MCF 10A (cell line): ENCODE data around the gene CRACDL. TPM values are rescaled to one million over a fixed set of nuclear protein-coding genes. Genes with fewer than 3 reads are reported as not detected.

Experiments
- BruUV-seq: library from RNA; stranded (reverse); fragments of 400-500 nt; replicated peaks from 2 replicates; lab custom pipeline; 2021; lab: Mats Ljungman, UMichigan
- CTCF ChIA-PET: fragments of 300-600 bp; sonication (Branson Sonifier 250); formaldehyde crosslinking; extraction: SDS; loops from one replicate; lab custom pipeline; 2021; ENCODE audit warnings: antibody characterized with exemption, inconsistent platforms; lab: Yijun Ruan, JAX
- POLR2A ChIA-PET: fragments of 300-600, 350-650 bp; sonication (Branson Sonifier 250); formaldehyde crosslinking; extraction: SDS; loops from one replicate; lab custom pipeline; 2020; ENCODE audit warnings: antibody characterized with exemption, inconsistent platforms; lab: Yijun Ruan, JAX
- DNase-seq: peaks from one replicate; pipeline ENCODE4 v3.0.0-alpha.2; 2018; ENCODE audit not compliant: unreplicated experiment
- H3K27ac Mint-ChIP-seq: one replicate; pipeline ENCODE4 v1.8.0; 2022; ENCODE audit warnings: mild to moderate bottlenecking, low read depth, mixed read lengths; ENCODE audit not compliant: unreplicated experiment
- H3K27me3 Mint-ChIP-seq: one replicate; pipeline ENCODE4 v1.8.0; 2022; ENCODE audit warnings: mixed read lengths; ENCODE audit not compliant: insufficient read depth, unreplicated experiment
- H3K36me3 Mint-ChIP-seq: one replicate; pipeline ENCODE4 v1.8.0; 2022; ENCODE audit warnings: mild to moderate bottlenecking, moderate library complexity, mixed read lengths; ENCODE audit not compliant: insufficient read depth, unreplicated experiment
- H3K4me1 Mint-ChIP-seq: one replicate; pipeline ENCODE4 v1.8.0; 2022; ENCODE audit warnings: mixed read lengths; ENCODE audit not compliant: insufficient read depth, unreplicated experiment
- H3K4me3 Mint-ChIP-seq: one replicate; pipeline ENCODE4 v1.8.0; 2022; ENCODE audit warnings: mild to moderate bottlenecking, moderate library complexity, mixed read lengths; ENCODE audit not compliant: unreplicated experiment
- H3K9me3 Mint-ChIP-seq: one replicate; pipeline ENCODE4 v1.8.0; 2022; ENCODE audit warnings: mixed read lengths; ENCODE audit not compliant: unreplicated experiment
- CTCF ChIP-seq: fragments of 200-600 bp; IDR thresholded peaks from one replicate; pipeline ENCODE4 v1.8.0; 2022; ENCODE audit warnings: antibody characterized with exemption, mild to moderate bottlenecking; ENCODE audit not compliant: unreplicated experiment
- intact Hi-C: fragments of 100-400 bp; cut with micrococcal nuclease; formaldehyde crosslinking; loops from 2 replicates; pipeline ENCODE4 v1.14.1; 2022
- total RNA-seq: library from RNA; stranded (reverse); gene quantifications from 2 replicates; pipeline ENCODE4 v1.2.3, GENCODE V29; 2022

The CRACDL gene
- total RNA-seq, 1 experiment from 2014 or later: 12.9 TPM

GRCh38 chr2:98773907-98774306 lies 162.1 kb downstream of the CRACDL start:
- Mint-ChIP-seq H3K36me3 (no peaks in the 10 kb centered on the region), H3K4me3 (no peak overlapping the region), H3K9me3 (no peaks in the 10 kb centered on the region), H3K27ac (no peak overlapping the region), H3K4me1 (peaks cover 20% of the 10 kb centered on the region), H3K27me3 (peaks cover 24% of the 10 kb centered on the region)
- ChIA-PET POLR2A (no interaction called here), CTCF (no interaction called here)
- BruUV-seq: no TSS peak
- intact Hi-C loops: no loop called here
- TF ChIP-seq CTCF: no peak
- DNase-seq: no peak

- Mint-ChIP-seq H3K36me3 (no peaks in the 10 kb centered on the region), H3K27ac (no peak overlapping the region), H3K4me1 (peaks cover 26% of the 10 kb centered on the region), H3K9me3 (no peaks in the 10 kb centered on the region), H3K4me3 (no peak overlapping the region), H3K27me3 (peaks cover 24% of the 10 kb centered on the region)
- no peak for DNase-seq
- intact Hi-C loops: no loop called here
- CTCF ChIA-PET: interaction anchor here (0.9 kb wide), 1 partner anchor 22 kb away, joined by 3 read pairs; no protein-coding TSS in a partner anchor
- BruUV-seq: no TSS peak
- POLR2A ChIA-PET: no interaction called here
- TF ChIP-seq CTCF: no peak
Measured at GRCh38 chr2:98773169-98773568, 162.9 kb downstream of the CRACDL start.

- CTCF ChIA-PET: interaction anchor here (0.9 kb wide), 1 partner anchor 22 kb away, joined by 3 read pairs; no protein-coding TSS in a partner anchor
Measured at GRCh38 chr2:98772536-98772935, 163.5 kb downstream of the CRACDL start.

More at GRCh38 chr2:98772536-98772935, 163.5 kb downstream of the CRACDL start:
- Mint-ChIP-seq H3K27me3 (peaks cover 24% of the 10 kb centered on the region), H3K9me3 (no peaks in the 10 kb centered on the region), H3K27ac (no peak overlapping the region), H3K4me3 (no peak overlapping the region), H3K4me1 (peaks cover 26% of the 10 kb centered on the region), H3K36me3 (no peaks in the 10 kb centered on the region)
- intact Hi-C loops: no loop called here
- POLR2A ChIA-PET: no interaction called here
- peak; percentile 29 for DNase-seq
- no peak for TF ChIP-seq CTCF
- no TSS peak for BruUV-seq
